ENCODE data around the gene SDHC. TPM values are rescaled to one million over a fixed set of nuclear protein-coding genes. Genes with fewer than 3 reads are reported as not detected.

SDHC gene
- total RNA-seq, 1 donor from 2014 or later: 158 TPM

- Histone ChIP-seq H3K4me1 (no peaks in the 10 kb centered on the region), H3K27ac (no peak overlapping the region), H3K4me3 (no peak overlapping the region), H3K27me3 (no peaks in the 10 kb centered on the region), H3K36me3 (no peaks in the 10 kb centered on the region), H3K9me3 (no peaks in the 10 kb centered on the region)
- DNase-seq (no peak), ATAC-seq (no peak)
- TF ChIP-seq CTCF (IDR thresholded peaks at IDR 0.05): no peak
- intact Hi-C loops (cut with DNase I): no loop called here
Measured at GRCh38 chr1:161290779-161291178, 23.4 kb upstream of the SDHC start.

DNA sequence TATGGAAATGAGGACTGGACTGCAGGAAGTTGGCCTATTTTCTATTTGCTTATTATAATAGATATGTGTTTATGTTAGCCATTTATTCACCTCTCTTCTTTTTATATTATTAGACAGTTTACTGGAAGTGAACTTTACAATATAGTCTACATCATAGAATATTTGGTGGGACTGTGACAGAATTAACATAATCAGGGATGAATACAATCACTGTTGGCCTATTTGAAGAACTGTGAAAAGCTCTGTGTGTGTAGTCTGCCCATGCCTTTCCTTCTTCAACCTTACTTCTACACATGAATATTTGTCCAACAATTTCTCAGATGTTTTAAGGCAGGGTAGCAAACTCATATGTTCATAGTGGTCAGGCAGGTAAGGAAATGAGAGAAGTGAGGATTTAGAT lies 16.8 kb upstream of the SDHC start:
- TF ChIP-seq CTCF (IDR thresholded peaks at IDR 0.05): no peak
- H3K27ac ChIP-seq: no peak overlapping the region
- intact Hi-C loops (cut with DNase I): no loop called here
- no peaks in the 10 kb centered on the region for H3K9me3 ChIP-seq
- no peak overlapping the region for H3K4me3 ChIP-seq
- ATAC-seq (no peak), DNase-seq (no peak)
- no peaks in the 10 kb centered on the region for H3K4me1 ChIP-seq
- no peaks in the 10 kb centered on the region for H3K27me3 ChIP-seq
- H3K36me3 ChIP-seq: no peaks in the 10 kb centered on the region

DNA sequence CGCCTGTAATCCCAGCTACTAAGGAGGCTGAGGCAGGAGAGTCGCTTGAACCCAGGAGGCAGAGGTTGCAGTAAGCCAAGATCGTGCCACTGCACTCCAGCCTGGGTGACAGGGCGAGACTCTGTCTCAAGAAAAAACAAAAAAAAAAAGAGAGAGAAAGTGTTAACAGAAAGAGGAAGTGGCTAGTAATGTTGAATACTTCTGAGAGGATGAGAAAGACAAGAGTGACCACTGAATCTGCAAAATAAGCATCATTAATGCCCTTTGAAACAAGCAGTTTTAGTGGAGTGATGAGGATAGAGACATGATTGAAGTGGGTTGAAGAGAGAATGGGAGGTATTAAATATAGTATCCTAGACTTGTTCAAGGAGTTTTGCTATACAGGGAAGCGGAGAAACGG lies 16.1 kb upstream of the SDHC start:
- Histone ChIP-seq H3K4me3 (no peak overlapping the region), H3K9me3 (no peaks in the 10 kb centered on the region), H3K27me3 (no peaks in the 10 kb centered on the region), H3K36me3 (no peaks in the 10 kb centered on the region), H3K27ac (no peak overlapping the region), H3K4me1 (no peaks in the 10 kb centered on the region)
- DNase-seq (no peak), ATAC-seq (no peak)
- TF ChIP-seq CTCF (IDR thresholded peaks at IDR 0.05): no peak
- intact Hi-C loops (cut with DNase I): no loop called here

- no peaks in the 10 kb centered on the region for H3K36me3 ChIP-seq
- peaks cover 7% of the 10 kb centered on the region for H3K4me1 ChIP-seq
- intact Hi-C loops (cut with DNase I): no loop called here
- no peak for DNase-seq
- no peaks in the 10 kb centered on the region for H3K27me3 ChIP-seq
- ATAC-seq: no peak
- no peak overlapping the region for H3K4me3 ChIP-seq
- TF ChIP-seq CTCF (IDR thresholded peaks at IDR 0.05): no peak
- H3K9me3 ChIP-seq: no peaks in the 10 kb centered on the region
- H3K27ac ChIP-seq: no peak overlapping the region
Measured at GRCh38 chr1:161299347-161299746, 14.8 kb upstream of the SDHC start.

GRCh38 chr1:161300478-161300877 lies 13.7 kb upstream of the SDHC start:
- H3K27ac ChIP-seq: no peak overlapping the region

More at GRCh38 chr1:161300478-161300877, 13.7 kb upstream of the SDHC start:
- intact Hi-C loops (cut with DNase I): no loop called here
- ATAC-seq (no peak), DNase-seq (no peak)
- Histone ChIP-seq H3K27me3 (no peaks in the 10 kb centered on the region), H3K36me3 (no peaks in the 10 kb centered on the region), H3K4me3 (no peak overlapping the region), H3K4me1 (peaks cover 17% of the 10 kb centered on the region), H3K9me3 (no peaks in the 10 kb centered on the region)
- TF ChIP-seq CTCF (IDR thresholded peaks at IDR 0.05): no peak

All from upper lobe of right lung (tissue), 1 donor.